NCI-H748 (cell line): ENCODE results near the gene HNRNPUL1.
A peak's percentile ranks its signal among the peaks of the same experiment; 100 is the strongest.
"Not testable (repeated sequence)": the region's sequence is repeated elsewhere in the genome, so short reads cannot be mapped to it uniquely, and the experiment has no call there.

Experiments used
- DNase-seq: peaks from one replicate; lab custom pipeline; 2025; ENCODE audit not compliant: unreplicated experiment; lab: John Stamatoyannopoulos, UW

Gene HNRNPUL1

GRCh38 chr19:41263850-41264580, at the start of gene HNRNPUL1:
Gene HNRNPUL1, plus strand, starts transcription at chr19:41264372. Its CDS starts 132 bp downstream, at chr19:41264504.
- DNase-seq, result peak; percentile 100

DNA sequence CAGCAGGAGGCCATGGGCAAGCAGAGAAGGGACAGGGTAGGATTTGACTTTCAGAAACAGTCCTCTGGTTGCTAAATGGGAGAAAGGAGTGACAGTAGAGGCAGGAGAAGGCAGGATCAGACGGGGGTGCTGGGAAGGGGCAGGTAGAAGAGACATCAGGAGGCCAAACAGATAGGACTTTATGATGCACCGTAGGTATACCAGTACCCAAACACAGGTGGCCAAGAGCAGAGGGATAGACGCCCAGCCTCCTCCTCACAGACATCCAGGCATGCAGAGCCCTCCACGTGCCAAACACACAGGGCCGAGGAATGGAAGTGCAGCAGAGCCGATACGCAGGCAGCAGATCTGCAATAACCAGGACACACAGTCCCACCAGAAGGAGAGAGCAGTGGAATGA, 46.4 kb upstream of the HNRNPUL1 start:
- DNase-seq, result no peak

GRCh38 chr19:41218249-41218614, 45.9 kb upstream of the HNRNPUL1 start:
- no peak for DNase-seq

DNA sequence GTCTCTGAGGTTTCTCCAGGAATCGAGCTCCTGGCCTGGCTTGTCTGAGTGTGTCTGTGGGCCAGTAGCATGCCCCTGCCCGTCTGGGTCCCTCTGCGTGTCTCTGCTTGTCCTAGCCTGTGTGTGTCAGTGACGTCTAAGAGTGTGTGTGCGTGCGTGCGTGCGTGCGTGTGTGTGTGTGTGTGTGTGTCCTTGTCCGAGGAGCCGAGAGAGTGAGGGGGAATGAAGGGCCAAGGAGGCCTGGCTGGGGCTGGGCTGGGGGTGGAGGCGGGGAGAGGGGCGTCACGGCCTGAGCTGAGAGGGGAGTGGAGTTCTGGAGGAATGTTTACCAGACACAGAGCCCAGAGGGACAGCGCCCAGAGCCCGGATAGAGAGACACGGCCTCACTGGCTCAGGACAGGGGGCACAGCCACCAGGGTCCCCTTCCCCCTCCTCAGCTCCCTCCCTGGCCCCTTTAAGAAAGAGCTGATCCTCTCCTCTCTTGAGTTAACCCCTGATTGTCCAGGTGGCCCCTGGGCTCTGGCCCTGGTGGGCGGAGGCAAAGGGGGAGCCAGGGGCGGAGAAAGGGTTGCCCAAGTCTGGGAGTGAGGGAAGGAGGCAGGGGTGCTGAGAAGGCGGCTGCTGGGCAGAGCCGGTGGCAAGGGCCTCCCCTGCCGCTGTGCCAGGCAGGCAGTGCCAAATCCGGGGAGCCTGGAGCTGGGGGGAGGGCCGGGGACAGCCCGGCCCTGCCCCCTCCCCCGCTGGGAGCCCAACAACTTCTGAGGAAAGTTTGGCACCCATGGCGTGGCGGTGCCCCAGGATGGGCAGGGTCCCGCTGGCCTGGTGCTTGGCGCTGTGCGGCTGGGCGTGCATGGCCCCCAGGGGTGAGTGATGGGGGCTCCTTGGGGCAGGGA, 45.3 kb upstream of the HNRNPUL1 start, which contains the start of gene AXL:
TSS of gene AXL (plus strand) at position 609 of the 893 bp plus-strand sequence. CDS start at position 779, 170 bp downstream.
- DNase-seq, result no peak

- DNase-seq, result no peak
Measured at GRCh38 chr19:41219924-41220567, 44.1 kb upstream of the HNRNPUL1 start.

GRCh38 chr19:41220811-41221210, 43.4 kb upstream of the HNRNPUL1 start:
- no peak for DNase-seq

- no peak for DNase-seq
Measured at GRCh38 chr19:41221514-41222205, 42.5 kb upstream of the HNRNPUL1 start.

GRCh38 chr19:41222240-41222639, 41.9 kb upstream of the HNRNPUL1 start:
- DNase-seq, result no peak

DNA sequence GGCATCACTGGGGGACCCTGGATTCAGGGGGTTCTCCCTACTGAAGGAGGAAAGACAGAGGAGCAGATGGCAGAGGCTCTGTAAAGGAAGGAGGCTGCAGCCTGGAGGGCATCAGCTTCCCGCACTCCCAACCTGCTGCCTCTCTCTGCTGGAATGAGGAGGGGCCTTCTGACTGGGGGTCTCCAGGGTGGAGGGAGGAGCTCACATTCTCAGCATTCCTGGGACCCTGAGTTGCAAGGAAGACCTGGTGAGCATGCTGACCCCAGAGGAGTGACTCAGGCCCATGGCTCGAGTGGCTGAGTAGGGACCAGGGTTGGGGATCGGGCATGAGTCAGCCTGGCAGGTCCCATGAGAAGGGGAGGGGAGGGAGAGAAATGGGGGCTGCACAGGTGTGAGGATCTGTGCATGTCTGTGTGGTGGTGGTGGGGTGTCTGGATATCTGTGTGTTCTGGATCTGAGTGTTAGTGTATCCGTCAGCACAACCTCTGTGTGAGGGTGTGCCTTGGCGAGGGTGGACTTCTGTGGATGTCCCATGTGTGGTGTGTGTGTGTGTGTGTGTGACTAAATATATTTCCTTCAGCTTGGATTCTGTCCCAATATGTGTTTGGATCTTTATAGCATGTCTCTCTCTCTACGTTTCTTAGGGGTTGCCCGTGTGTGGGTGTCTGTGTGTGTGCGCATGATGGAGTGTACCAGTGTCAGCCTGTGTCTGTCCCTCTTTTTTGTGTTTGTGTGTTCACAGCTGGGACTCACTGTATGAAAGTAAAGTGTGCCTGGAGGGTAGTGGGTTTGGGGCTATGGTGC, 40.5 kb upstream of the HNRNPUL1 start:
- no peak for DNase-seq

GRCh38 chr19:41224632-41225031, 39.5 kb upstream of the HNRNPUL1 start:
- DNase-seq, result no peak

DNA sequence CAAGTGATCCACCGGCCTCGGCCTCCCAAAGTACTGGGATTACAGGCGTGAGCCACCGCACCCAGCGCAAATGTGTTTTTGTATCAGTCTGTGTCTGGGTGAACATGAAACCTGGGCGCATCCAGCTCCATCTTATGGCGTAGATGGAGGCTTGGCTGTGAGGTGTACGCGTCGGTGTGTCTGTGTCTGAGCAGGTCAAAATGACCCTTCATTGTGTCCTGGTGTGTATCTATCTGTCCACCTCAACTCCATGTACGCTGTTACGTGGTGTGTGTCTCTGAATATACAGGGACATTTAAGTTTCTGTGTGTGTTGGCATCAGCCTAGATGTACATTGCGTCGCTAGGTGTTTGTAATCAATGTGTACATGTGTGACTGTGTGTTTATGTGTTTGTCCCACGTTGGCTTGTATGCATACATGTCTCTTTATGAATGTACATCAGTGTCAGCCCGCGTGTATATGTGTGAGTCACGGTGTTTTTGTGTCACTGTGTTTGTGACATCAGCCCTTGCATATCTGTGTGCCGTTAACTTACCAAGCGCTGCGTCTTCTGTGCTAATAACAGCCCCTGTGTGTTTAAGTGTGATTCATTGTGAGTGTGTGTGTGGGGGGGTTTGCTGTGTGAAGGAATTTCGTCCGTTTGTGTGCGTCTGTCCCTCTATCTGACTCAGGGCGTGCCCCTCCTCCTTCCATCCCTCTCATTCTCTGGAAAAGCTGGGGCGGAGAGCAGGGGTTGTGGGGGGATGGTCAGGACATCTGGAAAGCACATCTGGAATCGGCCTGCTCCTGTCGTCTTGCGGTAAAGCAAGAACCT, 38.7 kb upstream of the HNRNPUL1 start:
- no peak for DNase-seq

GRCh38 chr19:41226053-41226873, 37.9 kb upstream of the HNRNPUL1 start:
- peak; percentile 18 for DNase-seq

- no peak for DNase-seq
Measured at GRCh38 chr19:41226874-41227390, 37.2 kb upstream of the HNRNPUL1 start.

- no peak for DNase-seq
Measured at GRCh38 chr19:41228486-41228885, 35.7 kb upstream of the HNRNPUL1 start.

DNA sequence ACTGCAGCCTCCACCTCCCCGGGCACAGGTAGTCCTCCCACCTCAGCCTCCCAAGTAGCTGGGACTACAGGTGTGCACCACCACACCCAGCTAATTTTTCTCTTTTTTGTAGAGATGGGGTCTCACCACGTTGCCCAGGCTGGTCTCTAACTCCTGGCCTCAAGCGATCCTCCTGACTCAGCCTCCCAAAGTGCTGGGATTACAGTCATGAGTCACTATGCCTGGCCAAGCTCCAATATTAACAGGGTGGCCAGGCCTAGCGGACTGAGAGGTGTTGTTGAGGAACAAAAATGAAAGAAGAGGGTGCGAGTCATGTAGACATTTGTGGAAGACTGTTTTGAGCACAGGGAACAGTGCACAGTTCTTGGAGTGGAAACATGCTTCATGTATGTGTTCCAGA, 34.8 kb upstream of the HNRNPUL1 start:
- not testable (repeated sequence) for DNase-seq

- no peak for DNase-seq
Measured at GRCh38 chr19:41230067-41230857, 33.9 kb upstream of the HNRNPUL1 start.

DNA sequence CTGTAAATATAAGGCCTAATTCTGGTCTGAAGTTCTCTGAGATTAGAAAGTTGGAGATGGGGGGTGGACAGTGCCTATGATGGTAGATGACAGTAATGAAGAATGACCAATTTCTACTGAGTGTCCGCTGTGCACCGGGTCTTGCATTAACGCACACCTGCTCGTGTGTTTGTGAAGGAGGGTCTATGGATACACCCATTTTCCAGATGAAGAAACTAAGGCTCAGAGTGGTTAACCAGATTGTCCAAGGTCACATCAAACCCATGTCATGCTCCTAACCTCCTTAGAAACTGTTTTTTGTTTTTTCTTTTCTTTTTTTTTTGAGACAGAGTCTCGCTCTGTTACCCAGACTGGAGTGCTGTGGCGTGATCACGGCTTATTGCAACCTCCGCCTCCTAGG, 31.5 kb upstream of the HNRNPUL1 start:
- DNase-seq, result no peak
